ENCODE data around the gene MFSD11. TPM values are rescaled to one million over a fixed set of nuclear protein-coding genes. Genes with fewer than 3 reads are reported as not detected.

MFSD11 gene
- total RNA-seq, 1 donor from 2014 or later = 21.4 TPM

DNA sequence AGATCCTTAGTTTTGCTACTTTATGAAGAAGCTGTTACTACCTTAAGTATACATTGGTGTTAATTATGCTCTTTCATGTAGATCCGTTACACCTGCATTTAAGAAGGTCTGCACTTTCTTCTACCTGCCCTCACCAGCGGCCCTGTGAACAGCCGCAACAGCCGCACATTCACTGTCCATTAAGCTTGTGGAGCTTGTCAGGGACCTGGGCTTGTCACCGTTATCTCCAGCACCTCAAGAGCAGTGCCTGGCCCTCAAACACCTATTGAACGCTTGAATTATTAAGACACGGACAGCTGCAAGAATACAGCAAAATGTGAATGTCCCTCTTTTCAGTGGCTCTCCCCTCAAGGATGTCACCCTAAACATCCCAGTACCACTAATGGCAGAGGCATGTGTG is 24.2 kb upstream of the MFSD11 start:
- H3K36me3 ChIP-seq = peaks cover 50% of the 10 kb centered on the region
- no peak overlapping the region for H3K4me3 ChIP-seq
- TF ChIP-seq, protein P1, sequence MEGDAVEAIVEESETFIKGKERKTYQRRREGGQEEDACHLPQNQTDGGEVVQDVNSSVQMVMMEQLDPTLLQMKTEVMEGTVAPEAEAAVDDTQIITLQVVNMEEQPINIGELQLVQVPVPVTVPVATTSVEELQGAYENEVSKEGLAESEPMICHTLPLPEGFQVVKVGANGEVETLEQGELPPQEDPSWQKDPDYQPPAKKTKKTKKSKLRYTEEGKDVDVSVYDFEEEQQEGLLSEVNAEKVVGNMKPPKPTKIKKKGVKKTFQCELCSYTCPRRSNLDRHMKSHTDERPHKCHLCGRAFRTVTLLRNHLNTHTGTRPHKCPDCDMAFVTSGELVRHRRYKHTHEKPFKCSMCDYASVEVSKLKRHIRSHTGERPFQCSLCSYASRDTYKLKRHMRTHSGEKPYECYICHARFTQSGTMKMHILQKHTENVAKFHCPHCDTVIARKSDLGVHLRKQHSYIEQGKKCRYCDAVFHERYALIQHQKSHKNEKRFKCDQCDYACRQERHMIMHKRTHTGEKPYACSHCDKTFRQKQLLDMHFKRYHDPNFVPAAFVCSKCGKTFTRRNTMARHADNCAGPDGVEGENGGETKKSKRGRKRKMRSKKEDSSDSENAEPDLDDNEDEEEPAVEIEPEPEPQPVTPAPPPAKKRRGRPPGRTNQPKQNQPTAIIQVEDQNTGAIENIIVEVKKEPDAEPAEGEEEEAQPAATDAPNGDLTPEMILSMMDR (IDR thresholded peaks at IDR 0.05; ENCODE audit: borderline replicate concordance) = no peak
- H3K27me3 ChIP-seq (ENCODE audit: low read depth) = no peaks in the 10 kb centered on the region
- H3K9me3 ChIP-seq (replicated peaks) = no peaks in the 10 kb centered on the region
- intact Hi-C loops (cut with micrococcal nuclease) = no loop called here
- no peak overlapping the region for H3K27ac ChIP-seq (replicated peaks)
- peaks cover 79% of the 10 kb centered on the region for H3K4me1 ChIP-seq
- no peak for DNase-seq

DNA sequence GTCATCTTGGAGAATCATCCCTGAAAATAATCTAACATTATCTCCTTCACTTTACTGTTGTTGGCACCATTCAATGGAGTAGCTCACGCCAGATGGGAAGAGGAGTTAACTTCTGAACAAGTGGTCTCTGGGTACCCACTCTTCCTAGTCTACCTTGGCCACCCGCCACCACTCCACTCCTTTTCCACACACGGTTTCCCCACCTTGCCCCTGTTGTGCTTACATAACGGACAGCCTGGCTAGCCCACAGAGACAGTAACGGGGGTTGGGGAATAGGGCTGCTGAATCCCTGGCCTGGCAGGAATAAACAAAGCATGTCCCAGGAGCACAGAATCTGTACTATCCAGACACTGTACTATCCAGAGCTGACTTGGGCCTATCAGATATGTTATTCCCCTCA is 23.6 kb upstream of the MFSD11 start:
- intact Hi-C loops (cut with micrococcal nuclease) = no loop called here
- H3K4me1 ChIP-seq = peaks cover 74% of the 10 kb centered on the region

DNA sequence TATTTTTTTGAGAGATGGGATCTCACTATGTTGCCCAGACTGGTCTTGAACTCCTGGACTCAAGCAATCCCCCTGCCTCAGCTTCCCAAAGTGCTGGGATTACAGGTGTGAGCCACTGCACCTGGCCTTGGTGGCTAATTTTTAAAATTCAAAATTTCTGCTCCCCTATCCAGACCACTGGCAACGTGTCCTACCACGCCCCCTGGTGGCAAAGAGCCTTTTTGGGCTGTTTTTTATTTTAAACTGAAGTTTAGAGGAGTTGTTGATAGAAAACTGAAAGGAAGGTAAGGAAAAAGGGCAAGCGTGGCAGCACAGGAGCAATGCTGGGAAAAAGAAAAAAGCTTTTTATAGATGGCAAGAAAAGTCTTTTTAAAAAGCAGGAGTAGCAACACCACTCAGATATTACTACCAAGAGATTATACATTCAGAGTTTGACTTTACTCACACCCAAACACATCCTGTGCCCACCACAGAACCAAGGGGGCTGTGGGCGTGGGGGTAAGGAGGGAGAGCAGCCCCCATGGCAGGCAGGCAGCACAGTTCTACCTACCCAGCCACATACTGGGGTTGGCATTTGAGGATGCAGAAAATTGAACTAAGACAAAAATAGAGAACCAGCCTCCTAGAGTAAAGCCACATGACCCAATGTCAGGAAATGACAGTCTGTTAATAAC is 23.0 kb upstream of the MFSD11 start:
- H3K4me1 ChIP-seq = peaks cover 70% of the 10 kb centered on the region
- peak; percentile 72 for DNase-seq
- H3K9me3 ChIP-seq (replicated peaks) = no peaks in the 10 kb centered on the region
- TF ChIP-seq, protein P1 (IDR thresholded peaks at IDR 0.05; ENCODE audit: borderline replicate concordance) = peak; percentile 86
- H3K27me3 ChIP-seq (ENCODE audit: low read depth) = no peaks in the 10 kb centered on the region
- H3K4me3 ChIP-seq = peak overlapping the region; percentile 5
- peak overlapping the region; percentile 79 for H3K27ac ChIP-seq (replicated peaks)
- peaks cover 62% of the 10 kb centered on the region for H3K36me3 ChIP-seq
- intact Hi-C loops (cut with micrococcal nuclease) = no loop called here

More for the DNA sequence above, 23.6 kb upstream of the MFSD11 start:
- Histone ChIP-seq H3K9me3 (replicated peaks) (no peaks in the 10 kb centered on the region), H3K27me3 (ENCODE audit: low read depth) (no peaks in the 10 kb centered on the region), H3K4me3 (no peak overlapping the region), H3K36me3 (peaks cover 56% of the 10 kb centered on the region), H3K27ac (replicated peaks) (peak overlapping the region; percentile 79)
- no peak for DNase-seq
- TF ChIP-seq, protein P1 (IDR thresholded peaks at IDR 0.05; ENCODE audit: borderline replicate concordance) = no peak

DNA sequence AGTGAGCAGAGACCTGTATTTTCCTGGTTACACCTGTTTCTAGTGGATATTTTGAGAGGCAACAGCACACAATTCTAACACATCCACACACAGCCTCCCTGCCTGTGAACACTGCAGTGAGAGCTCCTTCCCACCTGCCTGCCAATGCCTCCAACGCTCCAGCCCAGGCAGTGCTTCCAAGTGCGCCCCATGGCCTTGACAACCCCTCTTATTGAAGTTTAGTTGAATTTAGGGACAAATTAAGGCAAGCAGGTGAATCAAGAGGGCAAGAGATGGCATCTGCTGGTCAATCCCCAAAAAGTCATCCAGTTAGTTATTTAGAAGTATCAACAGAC is 22.5 kb upstream of the MFSD11 start:
- TF ChIP-seq, protein P1 (IDR thresholded peaks at IDR 0.05; ENCODE audit: borderline replicate concordance) = no peak
- Histone ChIP-seq H3K36me3 (peaks cover 67% of the 10 kb centered on the region), H3K27ac (replicated peaks) (peak overlapping the region; percentile 79), H3K4me3 (peak overlapping the region; percentile 5), H3K27me3 (ENCODE audit: low read depth) (no peaks in the 10 kb centered on the region), H3K4me1 (peaks cover 71% of the 10 kb centered on the region), H3K9me3 (replicated peaks) (no peaks in the 10 kb centered on the region)
- no peak for DNase-seq
- intact Hi-C loops (cut with micrococcal nuclease) = no loop called here

- TF ChIP-seq, protein P1 (IDR thresholded peaks at IDR 0.05; ENCODE audit: borderline replicate concordance) = no peak
- H3K27ac ChIP-seq (replicated peaks) = peak overlapping the region; percentile 79
- H3K9me3 ChIP-seq (replicated peaks) = no peaks in the 10 kb centered on the region
- peak overlapping the region; percentile 17 for H3K4me3 ChIP-seq
- H3K4me1 ChIP-seq = peaks cover 76% of the 10 kb centered on the region
- no peaks in the 10 kb centered on the region for H3K27me3 ChIP-seq (ENCODE audit: low read depth)
- H3K36me3 ChIP-seq = peaks cover 75% of the 10 kb centered on the region
- intact Hi-C loops (cut with micrococcal nuclease) = no loop called here
- DNase-seq = peak; percentile 42
Measured at GRCh38 chr17:76716146-76716838, 21.6 kb upstream of the MFSD11 start.
